ENCODE data around the gene TMEM59.
"Not testable (repeated sequence)": the region's sequence is repeated elsewhere in the genome, so short reads cannot be mapped to it uniquely, and the experiment has no call there.

Gene TMEM59

GRCh38 chr1:54011316-54012007, 41.5 kb downstream of the TMEM59 start:
- DNase-seq: no peak

- no peak for DNase-seq
Measured at GRCh38 chr1:54010415-54011117, 42.4 kb downstream of the TMEM59 start.

GRCh38 chr1:54009406-54009805, 43.6 kb downstream of the TMEM59 start:
- no peak for DNase-seq

- DNase-seq: no peak
Measured at GRCh38 chr1:54008876-54009275, 44.1 kb downstream of the TMEM59 start.

GRCh38 chr1:54007613-54008012, 45.4 kb downstream of the TMEM59 start:
- no peak for DNase-seq

GRCh38 chr1:54006508-54006907, 46.5 kb downstream of the TMEM59 start:
- DNase-seq: no peak

GRCh38 chr1:54004481-54005049, 48.4 kb downstream of the TMEM59 start:
- DNase-seq: no peak

GRCh38 chr1:54003750-54004480, 49.1 kb downstream of the TMEM59 start:
- DNase-seq: not testable (repeated sequence)

- DNase-seq: no peak
Measured at GRCh38 chr1:54003249-54003646, 49.8 kb downstream of the TMEM59 start.

GRCh38 chr1:54002544-54003248, 50.3 kb downstream of the TMEM59 start:
- no peak for DNase-seq

GRCh38 chr1:54001591-54001990, 51.4 kb downstream of the TMEM59 start:
- no peak for DNase-seq

GRCh38 chr1:53999920-54000319, 53.1 kb downstream of the TMEM59 start:
- no peak for DNase-seq

- DNase-seq: no peak
Measured at GRCh38 chr1:53998223-53998622, 54.8 kb downstream of the TMEM59 start.

- no peak for DNase-seq
Measured at GRCh38 chr1:53995683-53996082, 57.3 kb downstream of the TMEM59 start.

- not testable (repeated sequence) for DNase-seq
Measured at GRCh38 chr1:53994516-53994915, 58.5 kb downstream of the TMEM59 start.

GRCh38 chr1:53992085-53992874, 60.7 kb downstream of the TMEM59 start:
- no peak for DNase-seq

- DNase-seq: peak; percentile 27
Measured at GRCh38 chr1:53987880-53988279, 65.1 kb downstream of the TMEM59 start.

- no peak for DNase-seq
Measured at GRCh38 chr1:53986458-53986857, 66.5 kb downstream of the TMEM59 start.

GRCh38 chr1:53984726-53985125, 68.3 kb downstream of the TMEM59 start:
- DNase-seq: no peak

GRCh38 chr1:53982763-53983104, 70.3 kb downstream of the TMEM59 start:
- no peak for DNase-seq

GRCh38 chr1:53982034-53982762, 70.8 kb downstream of the TMEM59 start:
- DNase-seq: peak; percentile 64
